ENCODE data around the gene PPM1N. TPM values are rescaled to one million over a fixed set of nuclear protein-coding genes. Genes with fewer than 3 reads are reported as not detected.

PPM1N gene
- total RNA-seq, 1 donor = 0.36 TPM

GRCh38 chr19:45506246-45506988, 8.2 kb downstream of the PPM1N start:
- Histone ChIP-seq H3K79me2 (ENCODE audit: insufficient read depth, low read length) (peaks cover 39% of the 10 kb centered on the region), H3K36me3 (ENCODE audit: insufficient read depth, low read length) (peaks cover 6% of the 10 kb centered on the region), H3K9me3 (ENCODE audit: low read depth, low read length) (no peaks in the 10 kb centered on the region), H3K27me3 (ENCODE audit: insufficient read depth, low read length) (peaks cover 4% of the 10 kb centered on the region), H3K4me1 (ENCODE audit: insufficient read depth, low read length) (peaks cover 20% of the 10 kb centered on the region), H3K4me2 (ENCODE audit: insufficient read depth, low read length) (peak overlapping the region; percentile 100), H3K27ac (ENCODE audit: low read depth, low read length) (peak overlapping the region; percentile 80), H4K20me1 (ENCODE audit: insufficient read depth, low read length) (peaks cover 18% of the 10 kb centered on the region), H2AFZ (ENCODE audit: low read length) (peak overlapping the region; percentile 91), H3K4me3 (ENCODE audit: insufficient read depth, low read length) (peak overlapping the region; percentile 90)
- DNase-seq (ENCODE audit: insufficient read length, low spot score, missing footprints) = peak; percentile 98
- TF ChIP-seq CTCF (IDR thresholded peaks at IDR 0.05; ENCODE audit: extremely low read depth, low read depth, low read length) = peak; percentile 44

- Histone ChIP-seq H3K9me3 (ENCODE audit: low read depth, low read length) (no peaks in the 10 kb centered on the region), H4K20me1 (ENCODE audit: insufficient read depth, low read length) (peaks cover 25% of the 10 kb centered on the region), H3K79me2 (ENCODE audit: insufficient read depth, low read length) (peaks cover 47% of the 10 kb centered on the region), H3K27me3 (ENCODE audit: insufficient read depth, low read length) (no peaks in the 10 kb centered on the region), H3K4me2 (ENCODE audit: insufficient read depth, low read length) (peak within 1 kb of the TSS; percentile 100), H3K27ac (ENCODE audit: low read depth, low read length) (peak within 1 kb of the TSS; percentile 80), H3K36me3 (ENCODE audit: insufficient read depth, low read length) (peaks cover 6% of the 10 kb centered on the region), H3K4me1 (ENCODE audit: insufficient read depth, low read length) (peaks cover 20% of the 10 kb centered on the region), H2AFZ (ENCODE audit: low read length) (peak within 1 kb of the TSS; percentile 94), H3K4me3 (ENCODE audit: insufficient read depth, low read length) (peak within 1 kb of the TSS; percentile 90)
- no peak for TF ChIP-seq CTCF (IDR thresholded peaks at IDR 0.05; ENCODE audit: extremely low read depth, low read depth, low read length)
- DNase-seq (ENCODE audit: insufficient read length, low spot score, missing footprints) = peak; percentile 99
Measured at GRCh38 chr19:45506989-45507871, 9.0 kb downstream of the PPM1N start, which contains the start of gene VASP. Gene VASP, plus strand, starts transcription at chr19:45507479. Its CDS starts 293 bp downstream, at chr19:45507772.

GRCh38 chr19:45507872-45508416, 9.7 kb downstream of the PPM1N start:
- Histone ChIP-seq H3K4me1 (ENCODE audit: insufficient read depth, low read length) (peaks cover 20% of the 10 kb centered on the region), H3K79me2 (ENCODE audit: insufficient read depth, low read length) (peaks cover 54% of the 10 kb centered on the region), H3K9me3 (ENCODE audit: low read depth, low read length) (no peaks in the 10 kb centered on the region), H3K27ac (ENCODE audit: low read depth, low read length) (peak overlapping the region; percentile 75), H2AFZ (ENCODE audit: low read length) (peak overlapping the region; percentile 37), H3K4me2 (ENCODE audit: insufficient read depth, low read length) (peak overlapping the region; percentile 100), H4K20me1 (ENCODE audit: insufficient read depth, low read length) (peaks cover 28% of the 10 kb centered on the region), H3K36me3 (ENCODE audit: insufficient read depth, low read length) (peaks cover 6% of the 10 kb centered on the region), H3K27me3 (ENCODE audit: insufficient read depth, low read length) (no peaks in the 10 kb centered on the region), H3K4me3 (ENCODE audit: insufficient read depth, low read length) (peak overlapping the region; percentile 90)
- no peak for TF ChIP-seq CTCF (IDR thresholded peaks at IDR 0.05; ENCODE audit: extremely low read depth, low read depth, low read length)
- DNase-seq (ENCODE audit: insufficient read length, low spot score, missing footprints) = peak; percentile 92
